PFSK-1 (cell line): ENCODE results near the gene PI3.

Source experiments
- FOXP2 ChIP-seq: optimal IDR thresholded peaks from 2 replicates; pipeline ENCODE3; 2011; ENCODE audit warnings: borderline replicate concordance, control low read depth, inconsistent platforms; ENCODE audit not compliant: insufficient read depth; ENCODE audit errors: extremely low read length, extremely low read depth
- POLR2AphosphoS5 ChIP-seq: IDR thresholded peaks from 2 replicates; pipeline ENCODE4 v1.6.1; 2012; ENCODE audit warnings: low read depth, mild to moderate bottlenecking, control low read depth, low read length, moderate library complexity
- REST ChIP-seq, 2 experiments: IDR thresholded peaks; 2 replicates each; pipeline versions ENCODE4 v1.6.1 to v1.8.0; 2011 to 2012; ENCODE audit warnings: low read depth in 2 of 2, low read length in 2 of 2, control low read depth in 1 of 2, inconsistent platforms in 1 of 2, mild to moderate bottlenecking in 1 of 2, moderate library complexity in 1 of 2; ENCODE audit not compliant: insufficient read depth in 1 of 2
- SIN3A ChIP-seq: IDR thresholded peaks from 2 replicates; pipeline ENCODE4 v1.6.1; 2012; ENCODE audit warnings: mild to moderate bottlenecking, low read length, moderate library complexity, borderline replicate concordance; ENCODE audit not compliant: insufficient read depth
- TAF1 ChIP-seq: IDR thresholded peaks from 2 replicates; pipeline ENCODE4 v1.6.1; 2012; ENCODE audit warnings: low read length, control low read depth, borderline replicate concordance; ENCODE audit not compliant: insufficient read depth

The PI3 gene

GRCh38 chr20:45156713-45157112 lies 18.0 kb upstream of the PI3 start:
- TF ChIP-seq REST (IDR thresholded peaks at IDR 0.05; ENCODE audit: insufficient read depth in 1 of 2, low read depth in 2 of 2, low read length in 2 of 2) (no peak), FOXP2 (no peak), TAF1 (no peak), POLR2AphosphoS5 (no peak), SIN3A (no peak)

GRCh38 chr20:45157962-45158361 lies 16.7 kb upstream of the PI3 start:
- no peak for TF ChIP-seq TAF1

- TF ChIP-seq TAF1 (no peak), SIN3A (no peak), FOXP2 (no peak), REST (IDR thresholded peaks at IDR 0.05; ENCODE audit: insufficient read depth in 1 of 2, low read depth in 2 of 2, low read length in 2 of 2) (no peak), POLR2AphosphoS5 (no peak)
These were observed 11.5 kb upstream of the PI3 start for GRCh38 chr20:45163083-45163803.

GRCh38 chr20:45164906-45165305 lies 9.8 kb upstream of the PI3 start:
- no peak for TF ChIP-seq FOXP2
- no peak for TF ChIP-seq REST (IDR thresholded peaks at IDR 0.05; ENCODE audit: insufficient read depth in 1 of 2, low read depth in 2 of 2, low read length in 2 of 2)

- TF ChIP-seq POLR2AphosphoS5 (no peak), SIN3A (no peak), REST (IDR thresholded peaks at IDR 0.05; ENCODE audit: insufficient read depth in 1 of 2, low read depth in 2 of 2, low read length in 2 of 2) (no peak), FOXP2 (no peak), TAF1 (no peak)
These were observed 1.2 kb upstream of the PI3 start for GRCh38 chr20:45173522-45173921.
